NCI-H2196 treated with DMSO at 0.1 percent for 48 hours (cell line): ENCODE results near the gene TMEM154.

Source experiments
- DNase-seq: peaks from one replicate; lab custom pipeline; 2025; ENCODE audit not compliant: unreplicated experiment; lab: John Stamatoyannopoulos, UW

Gene TMEM154

GRCh38 chr4:152679414-152680281 lies at the start of gene TMEM154:
Gene TMEM154, minus strand, starts transcription at chr4:152679997. Its CDS starts 64 bp downstream, at chr4:152679933.
- DNase-seq: no peak

DNA sequence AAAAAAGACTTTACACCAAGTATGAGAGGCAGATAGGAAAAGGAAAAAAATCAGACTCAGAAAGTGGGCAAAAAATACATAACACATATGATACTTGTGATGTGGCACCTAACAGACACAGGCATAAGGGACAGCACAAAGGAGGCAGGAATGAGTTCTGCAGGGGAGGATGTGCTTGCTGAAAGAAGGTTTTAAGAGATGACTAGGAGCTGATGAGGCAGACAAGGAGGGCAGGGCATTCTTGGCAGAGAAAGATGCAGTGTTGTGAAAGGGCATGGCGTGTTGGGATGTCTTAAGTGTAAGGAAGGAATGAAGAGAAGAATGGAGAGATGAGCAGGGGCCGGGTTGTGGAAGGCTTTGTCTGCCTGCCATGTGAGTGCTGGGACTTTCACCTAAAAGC lies 49.7 kb upstream of the TMEM154 start:
- no peak for DNase-seq

DNA sequence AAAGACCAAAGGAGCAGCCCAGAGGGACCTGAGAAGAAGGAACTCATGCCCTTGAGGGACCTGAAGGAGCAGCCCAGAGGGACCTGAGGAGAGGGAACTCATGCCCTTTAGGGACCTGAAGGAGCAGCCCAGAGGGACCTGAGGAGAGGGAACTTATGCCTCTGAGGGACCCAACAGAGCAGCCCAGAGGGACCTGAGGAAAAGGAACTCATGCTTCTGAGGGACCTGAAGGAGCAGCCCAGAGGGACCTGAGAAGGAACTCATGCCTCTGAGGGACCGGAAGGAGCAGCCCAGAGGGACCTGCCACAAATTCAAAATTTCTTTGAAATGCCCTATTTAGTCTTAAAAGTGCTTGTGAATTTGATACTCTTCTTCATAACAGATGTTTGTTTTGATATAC lies 48.5 kb upstream of the TMEM154 start:
- DNase-seq: no peak

GRCh38 chr4:152727784-152728183 lies 48.0 kb upstream of the TMEM154 start:
- DNase-seq: no peak

- no peak for DNase-seq
These were observed 44.7 kb upstream of the TMEM154 start for GRCh38 chr4:152724494-152724893.

DNA sequence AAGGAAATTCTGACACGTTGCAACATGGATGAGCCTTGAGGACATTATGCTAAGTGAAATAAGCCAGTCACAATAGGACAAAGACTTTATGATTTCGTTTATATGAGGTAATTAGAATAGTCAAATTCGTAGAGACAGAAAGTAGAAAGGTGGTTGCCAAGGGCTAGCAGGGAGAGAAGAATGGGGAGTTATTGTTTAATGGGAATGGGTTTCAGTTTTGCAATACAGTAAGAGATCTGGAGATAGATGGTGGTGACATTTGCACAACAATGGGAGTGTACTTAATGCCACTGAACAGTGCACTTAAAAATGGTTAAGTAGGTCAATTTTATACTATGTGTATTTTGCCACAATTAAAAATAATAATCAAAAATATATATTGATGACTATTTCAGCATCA lies 43.4 kb upstream of the TMEM154 start:
- no peak for DNase-seq

DNA sequence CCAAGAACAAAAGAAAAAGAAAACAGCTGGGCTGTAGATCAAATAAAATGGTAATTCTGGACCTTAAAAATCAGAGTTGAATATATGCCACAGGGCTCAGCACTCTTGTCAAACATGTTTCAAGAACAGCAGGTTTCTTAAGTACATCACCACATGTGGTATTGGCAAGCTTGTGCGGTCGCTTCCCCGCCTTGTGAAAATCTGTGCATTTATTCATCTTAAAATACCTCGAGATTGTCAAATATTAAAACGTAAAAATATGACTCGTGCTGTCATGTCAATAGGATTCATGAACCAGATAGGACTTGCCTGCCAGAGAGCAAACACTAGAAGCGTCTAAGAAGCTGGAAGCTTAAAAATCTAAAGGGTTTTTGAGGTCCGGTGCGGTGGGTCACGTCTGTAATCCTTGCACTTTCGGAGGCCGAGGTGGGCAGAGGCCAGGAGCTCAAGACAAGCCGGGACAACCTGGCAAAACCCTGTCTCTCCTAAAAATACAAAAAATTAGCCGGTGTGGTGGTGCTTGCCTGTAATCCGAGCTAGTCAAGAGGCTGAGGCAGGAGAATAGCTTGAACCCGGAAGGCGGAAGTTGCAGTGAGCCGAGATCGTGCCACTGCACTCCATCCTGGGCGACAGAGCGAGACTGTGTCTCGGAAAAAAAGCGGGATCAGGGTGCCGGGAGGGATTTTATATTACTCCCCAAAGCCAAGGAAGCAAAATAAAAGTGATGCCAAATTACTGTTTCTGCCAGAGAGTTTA lies 40.2 kb upstream of the TMEM154 start:
- no peak for DNase-seq

GRCh38 chr4:152719291-152719690 lies 39.5 kb upstream of the TMEM154 start:
- no peak for DNase-seq

DNA sequence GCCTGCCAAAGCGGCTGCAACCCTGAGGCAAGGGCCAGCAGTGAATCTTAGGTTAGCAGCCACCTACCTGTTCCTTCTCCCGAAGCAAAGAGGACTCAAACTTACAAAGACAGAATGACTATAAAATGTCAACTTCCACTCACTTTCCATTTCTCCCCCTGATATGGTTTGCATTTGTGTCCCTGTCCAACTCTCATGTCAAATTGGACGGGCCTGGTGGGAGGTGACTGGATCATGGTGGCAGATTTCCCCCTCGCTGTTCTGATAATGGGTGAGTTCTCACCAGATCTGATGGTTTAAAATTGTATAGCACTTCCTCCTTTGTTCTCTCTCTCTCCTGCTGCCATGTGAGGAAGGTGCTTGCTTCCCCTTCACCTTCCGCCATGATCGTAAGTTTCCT lies 35.3 kb upstream of the TMEM154 start:
- no peak for DNase-seq

- DNase-seq: no peak
These were observed 34.3 kb upstream of the TMEM154 start for GRCh38 chr4:152713951-152714705.

- no peak for DNase-seq
These were observed 30.1 kb upstream of the TMEM154 start for GRCh38 chr4:152709675-152710438.

GRCh38 chr4:152708796-152709195 lies 29.0 kb upstream of the TMEM154 start:
- no peak for DNase-seq

DNA sequence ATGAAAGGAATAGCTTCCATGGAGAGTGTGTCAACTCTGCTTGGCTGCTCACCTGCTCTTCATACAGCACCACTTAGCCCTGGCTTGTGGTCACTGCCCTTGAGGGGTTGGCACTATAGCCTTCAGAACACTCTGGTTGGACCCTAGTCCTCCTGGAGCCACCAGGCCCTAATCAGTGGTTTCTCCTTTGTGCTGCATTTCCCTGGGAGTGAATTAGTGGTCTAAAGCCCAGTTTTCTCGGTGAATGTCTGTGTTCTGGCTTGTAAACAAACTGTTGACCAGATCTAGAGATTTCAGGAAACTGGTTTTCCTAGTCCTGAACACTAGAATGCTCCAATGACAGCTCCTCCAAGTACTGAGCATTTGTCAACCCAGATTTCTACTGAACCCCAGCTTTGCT lies 28.6 kb upstream of the TMEM154 start:
- DNase-seq: no peak

- no peak for DNase-seq
These were observed 27.8 kb upstream of the TMEM154 start for GRCh38 chr4:152707632-152708031.

DNA sequence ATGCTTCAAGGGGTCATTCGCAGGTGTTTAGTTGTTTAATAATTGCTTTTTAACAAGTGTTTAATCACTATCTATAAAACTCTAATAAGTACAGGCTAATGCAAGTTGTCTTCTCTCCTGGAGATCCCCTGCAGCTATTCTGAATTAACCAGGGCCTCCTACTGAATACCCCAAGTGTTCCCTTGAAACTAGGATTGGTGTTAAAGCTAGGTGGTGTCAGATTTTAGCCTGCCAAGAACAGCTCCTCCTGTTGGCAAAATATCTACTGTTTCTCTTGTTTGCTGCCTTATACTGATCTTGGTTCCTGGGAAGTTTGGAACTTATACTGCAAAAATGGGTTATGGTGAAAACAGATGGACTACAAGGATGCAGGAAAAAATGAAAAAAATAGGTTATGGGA lies 26.1 kb upstream of the TMEM154 start:
- no peak for DNase-seq

DNA sequence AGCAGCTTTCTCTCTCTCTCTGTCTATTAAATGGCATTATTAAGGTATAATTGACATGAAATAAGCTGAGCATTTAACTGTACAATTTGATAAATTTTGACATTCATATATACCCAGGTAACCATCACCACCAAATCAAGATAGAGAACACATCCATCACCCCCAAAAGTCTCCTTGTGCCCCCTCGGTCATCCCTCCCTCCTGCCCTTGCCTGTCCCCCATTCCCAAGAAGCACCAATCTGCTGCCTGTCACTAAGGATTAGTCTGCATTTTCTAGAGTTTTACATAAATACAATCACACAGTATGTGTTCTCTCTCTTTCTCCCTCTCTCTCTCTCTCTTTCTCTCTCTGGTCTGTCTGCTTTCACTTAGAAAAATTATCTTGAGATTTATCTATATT lies 25.0 kb upstream of the TMEM154 start:
- no peak for DNase-seq

GRCh38 chr4:152700151-152700550 lies 20.4 kb upstream of the TMEM154 start:
- DNase-seq: no peak

- DNase-seq: no peak
These were observed 19.5 kb upstream of the TMEM154 start for GRCh38 chr4:152699313-152699712.

- no peak for DNase-seq
These were observed 18.3 kb upstream of the TMEM154 start for GRCh38 chr4:152698089-152698499.

DNA sequence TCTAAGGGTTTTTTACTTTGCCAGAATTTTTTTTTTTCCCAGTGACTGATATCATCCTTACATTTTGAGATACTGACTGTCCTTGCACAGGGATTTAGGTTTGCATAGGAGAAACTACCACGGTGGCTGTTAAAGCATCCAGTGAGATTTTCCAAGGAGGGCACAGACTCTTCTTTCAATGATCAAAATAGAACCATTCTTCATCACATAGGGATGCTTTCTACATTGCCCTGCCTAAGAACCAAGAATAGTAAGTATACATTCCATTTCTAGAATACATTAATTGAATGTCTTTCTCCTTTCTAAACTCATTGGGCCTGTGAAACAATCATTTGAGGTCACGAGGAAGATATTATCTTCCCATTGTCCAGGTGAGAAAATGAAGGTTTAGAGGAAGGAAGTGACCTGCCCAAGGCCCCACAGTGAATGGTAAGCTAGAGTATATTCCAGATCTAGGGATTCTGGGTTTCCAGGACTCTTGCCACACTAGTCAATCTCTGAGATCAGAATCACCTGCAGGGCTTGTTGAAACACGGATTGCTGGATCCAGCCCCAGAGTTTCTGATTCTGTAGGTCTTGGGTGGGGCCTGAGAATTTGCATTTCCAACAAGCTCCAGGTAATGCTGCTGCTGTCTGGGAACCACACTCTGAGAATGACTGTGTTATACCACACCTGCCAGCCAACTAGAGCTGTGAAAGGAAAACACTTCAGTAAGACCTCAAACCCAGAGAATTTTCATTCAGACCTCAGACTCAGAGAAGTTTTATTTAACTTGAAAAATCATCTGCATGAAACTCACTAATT lies 17.7 kb upstream of the TMEM154 start:
- DNase-seq: no peak
